GM19099 (cell line): ENCODE results near the gene DAPK2.

Source experiments
- POLR2A ChIP-seq: IDR thresholded peaks from 3 replicates; pipeline ENCODE4 v1.6.1; 2011; ENCODE audit warnings: low read depth; ENCODE audit not compliant: insufficient read length; ENCODE audit errors: extremely low read depth

Gene DAPK2

GRCh38 chr15:64068133-64068532 lies 21.8 kb upstream of the DAPK2 start:
- TF ChIP-seq POLR2A, result no peak

- no peak for TF ChIP-seq POLR2A
Measured at GRCh38 chr15:64067564-64068030, 21.3 kb upstream of the DAPK2 start.

DNA sequence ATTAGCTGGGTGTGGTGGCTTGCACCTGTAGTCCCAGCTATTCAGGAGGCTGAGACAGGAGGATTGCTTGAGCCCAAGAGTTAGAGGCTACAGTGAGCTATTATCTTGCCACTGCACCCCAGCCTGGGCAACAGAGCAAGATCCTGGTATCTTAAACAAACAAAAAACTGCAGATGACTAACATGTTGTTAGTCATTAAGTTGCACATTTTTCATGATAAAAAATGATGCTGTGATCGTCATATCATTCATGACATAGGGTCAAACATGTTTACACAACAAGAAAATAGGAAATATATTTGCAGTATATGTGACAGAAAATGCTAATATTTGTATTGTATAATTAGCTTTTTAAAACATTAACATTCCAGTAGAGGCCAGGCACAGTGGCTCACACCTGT lies 20.2 kb upstream of the DAPK2 start:
- no peak for TF ChIP-seq POLR2A

GRCh38 chr15:64060716-64061115 lies 14.4 kb upstream of the DAPK2 start:
- TF ChIP-seq POLR2A, result no peak

- no peak for TF ChIP-seq POLR2A
Measured at GRCh38 chr15:64058279-64058678, 12.0 kb upstream of the DAPK2 start.

- TF ChIP-seq POLR2A, result no peak
Measured at GRCh38 chr15:64052925-64053491, 6.7 kb upstream of the DAPK2 start.

DNA sequence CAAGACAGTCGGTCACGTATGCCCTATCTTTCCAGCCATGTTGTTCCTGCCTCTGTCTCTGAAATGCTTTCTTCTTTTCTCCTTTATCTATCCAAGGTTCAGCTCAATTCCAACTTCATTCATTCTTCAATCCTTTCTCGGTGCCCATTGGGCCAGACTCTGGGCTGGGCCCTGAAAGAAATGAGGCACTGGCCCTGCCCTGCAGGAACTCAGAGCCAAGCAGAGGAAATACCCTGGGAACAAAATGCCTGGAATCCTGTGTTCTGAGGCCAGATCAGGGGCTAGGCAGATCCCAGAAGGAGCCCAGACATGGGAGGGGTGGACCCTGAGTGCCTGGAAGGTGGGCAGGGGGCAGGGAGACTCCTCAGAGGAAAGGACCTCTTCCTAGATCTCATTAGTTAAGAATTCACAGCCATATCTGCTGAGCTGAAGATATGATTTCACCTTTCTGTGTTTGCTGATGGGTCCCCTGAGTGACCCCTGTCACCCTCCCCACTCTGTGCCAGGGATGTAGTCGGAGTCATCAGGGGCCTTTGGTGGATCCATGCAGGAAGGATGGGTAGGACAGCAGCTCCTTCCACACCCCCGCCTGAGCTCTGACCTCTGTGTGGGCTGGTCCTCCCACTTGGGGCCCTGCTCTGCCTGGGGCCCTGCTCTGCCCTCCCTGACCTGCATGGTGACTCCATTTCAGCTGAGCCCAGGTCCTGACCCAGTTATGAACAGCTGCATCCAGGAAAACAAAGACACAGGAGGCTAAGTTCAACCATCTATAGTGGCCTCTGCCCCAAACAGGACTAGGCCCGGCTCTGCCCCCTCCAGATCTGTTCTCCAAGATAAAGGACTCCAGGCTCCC lies 5.3 kb upstream of the DAPK2 start:
- TF ChIP-seq POLR2A, result no peak

DNA sequence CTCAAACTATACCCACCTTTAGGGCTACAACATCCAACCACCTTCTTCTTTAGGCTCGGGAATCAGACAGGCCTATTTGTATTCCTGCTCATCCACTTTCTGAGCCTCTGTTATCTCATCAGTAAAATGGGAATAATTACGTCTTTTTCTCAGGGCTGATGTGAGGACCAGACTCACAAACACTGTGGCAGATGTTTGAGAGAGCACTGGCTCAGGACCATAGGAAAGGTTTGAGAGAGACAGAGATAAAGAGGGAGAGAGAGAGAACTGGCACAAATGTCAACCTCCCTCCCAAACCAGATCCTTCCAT lies 4.8 kb upstream of the DAPK2 start:
- TF ChIP-seq POLR2A, result no peak

DNA sequence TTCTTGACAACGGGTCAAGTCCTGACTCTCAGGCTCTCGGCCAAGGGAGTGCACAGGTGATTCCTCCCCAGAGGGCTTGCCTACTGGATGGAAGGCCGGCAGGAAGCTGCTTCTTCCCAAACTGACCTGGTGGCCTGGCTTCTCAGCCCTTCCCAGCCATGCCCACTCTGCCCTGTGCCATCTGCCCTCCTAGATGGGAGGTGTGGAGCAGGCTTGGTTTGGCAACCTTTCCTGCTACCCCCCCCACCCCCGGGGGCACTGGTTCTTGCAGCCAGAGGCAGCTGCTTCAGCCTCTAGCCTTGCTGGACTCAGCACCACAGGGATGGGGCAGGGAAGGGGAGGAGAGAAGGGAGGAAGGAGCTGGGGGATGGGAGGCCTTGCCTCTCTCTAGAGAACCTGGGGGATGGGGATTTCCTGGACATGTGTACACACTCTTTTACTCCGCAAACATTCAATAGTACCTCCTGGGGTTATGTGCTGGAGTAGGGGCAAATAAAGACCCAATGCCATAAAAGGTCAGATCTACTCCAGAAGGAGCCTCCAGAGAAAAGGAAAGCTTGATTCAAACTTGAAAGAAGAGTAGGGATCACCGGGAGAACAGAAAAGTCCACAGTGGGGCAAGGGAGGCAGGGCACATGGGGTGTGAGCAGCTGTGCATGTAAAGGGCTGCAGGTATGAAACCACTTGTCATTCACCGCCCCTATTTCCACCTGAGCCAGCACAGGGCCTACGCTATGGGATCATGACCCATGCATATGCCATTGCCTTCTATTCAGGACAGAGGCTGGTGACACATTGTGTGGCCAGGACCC lies 4.2 kb upstream of the DAPK2 start:
- TF ChIP-seq POLR2A, result no peak

- TF ChIP-seq POLR2A, result no peak
Measured at GRCh38 chr15:64048781-64049460, 2.6 kb upstream of the DAPK2 start.

DNA sequence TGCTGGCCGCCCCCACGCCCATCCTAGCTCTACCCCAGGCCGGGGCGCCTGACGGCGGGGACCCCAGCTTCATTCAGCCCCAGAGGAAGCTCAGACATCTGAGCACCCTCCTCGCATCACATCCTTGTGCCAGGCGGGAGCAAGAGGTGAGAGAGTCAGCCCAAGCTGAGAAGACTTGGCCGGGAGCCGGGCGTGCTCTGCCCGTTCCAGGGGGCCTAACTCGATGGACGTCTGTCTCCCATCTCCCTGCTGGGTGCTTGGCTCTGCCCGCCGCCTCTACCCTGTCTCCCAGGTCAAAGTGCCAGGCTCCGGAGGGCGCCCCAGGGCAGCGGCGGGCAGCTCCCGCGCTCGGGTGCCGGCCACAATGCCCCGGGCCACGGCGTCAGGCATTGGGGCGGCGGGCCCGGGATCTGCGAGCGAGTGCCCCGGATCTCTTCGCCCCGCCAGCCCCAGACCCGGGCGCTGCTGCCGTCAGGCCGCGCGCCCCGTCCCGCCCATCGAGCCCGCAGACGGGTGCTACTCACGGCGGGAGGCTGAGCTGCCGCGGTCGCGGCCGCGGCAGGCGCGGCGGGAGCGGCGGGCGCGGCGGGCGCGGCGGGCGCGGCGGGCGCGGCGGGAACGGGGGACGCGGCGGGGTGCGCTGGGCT lies 388 bp downstream of the DAPK2 start:
- no peak for TF ChIP-seq POLR2A

DNA sequence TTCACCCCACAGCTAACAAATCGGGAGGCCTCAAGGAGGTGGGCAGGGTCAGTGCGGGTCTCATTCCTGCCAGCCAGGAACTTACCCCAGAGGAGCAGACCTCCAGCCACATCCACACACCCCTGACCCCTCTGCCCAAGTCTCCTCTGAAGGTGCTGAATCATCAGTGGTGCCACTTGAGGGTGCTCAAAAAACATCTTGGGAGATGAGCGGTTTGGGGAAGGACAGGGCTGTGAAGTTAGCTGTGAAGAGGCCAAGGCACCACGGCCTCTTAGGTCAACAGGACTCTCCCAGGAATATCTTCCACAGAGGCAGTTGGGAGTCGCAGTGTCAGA lies 1.2 kb downstream of the DAPK2 start:
- no peak for TF ChIP-seq POLR2A

DNA sequence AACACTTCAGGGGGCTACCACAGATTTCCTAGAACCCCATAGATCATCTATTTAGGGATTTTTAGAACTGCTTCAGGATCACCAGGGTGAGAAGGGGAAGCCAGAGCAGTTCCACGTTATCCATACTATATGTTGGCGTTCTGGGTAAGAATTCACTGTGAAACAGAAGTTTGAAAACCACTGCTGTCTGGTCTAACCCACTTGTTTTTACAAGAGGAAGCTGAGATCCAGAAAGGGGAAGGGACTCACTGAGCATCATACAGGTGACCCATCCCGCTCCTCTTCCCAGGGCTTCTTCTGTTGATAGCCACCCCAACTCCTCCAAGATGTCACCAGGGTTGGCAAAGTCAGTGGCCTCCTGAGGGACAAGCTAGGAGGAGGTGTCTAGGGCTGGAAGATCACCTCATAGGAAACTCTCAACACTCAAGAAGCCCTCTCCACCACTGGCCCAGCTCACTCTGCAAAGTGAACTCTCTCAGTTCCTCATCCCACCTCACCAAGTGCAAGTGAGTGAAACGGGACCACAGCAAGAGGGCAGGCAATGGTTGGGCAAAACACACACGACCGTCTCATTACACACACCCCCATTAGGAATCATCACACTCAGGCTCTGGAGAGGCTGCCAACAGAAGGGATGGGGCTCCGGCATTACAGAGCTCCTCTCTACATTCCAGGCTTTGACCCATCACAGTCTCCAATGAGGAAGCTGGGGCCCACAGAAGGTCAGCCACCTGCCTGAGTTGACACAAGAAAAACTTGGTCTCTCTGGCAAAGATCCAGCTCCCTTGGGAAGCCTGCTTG lies 1.8 kb downstream of the DAPK2 start:
- no peak for TF ChIP-seq POLR2A

DNA sequence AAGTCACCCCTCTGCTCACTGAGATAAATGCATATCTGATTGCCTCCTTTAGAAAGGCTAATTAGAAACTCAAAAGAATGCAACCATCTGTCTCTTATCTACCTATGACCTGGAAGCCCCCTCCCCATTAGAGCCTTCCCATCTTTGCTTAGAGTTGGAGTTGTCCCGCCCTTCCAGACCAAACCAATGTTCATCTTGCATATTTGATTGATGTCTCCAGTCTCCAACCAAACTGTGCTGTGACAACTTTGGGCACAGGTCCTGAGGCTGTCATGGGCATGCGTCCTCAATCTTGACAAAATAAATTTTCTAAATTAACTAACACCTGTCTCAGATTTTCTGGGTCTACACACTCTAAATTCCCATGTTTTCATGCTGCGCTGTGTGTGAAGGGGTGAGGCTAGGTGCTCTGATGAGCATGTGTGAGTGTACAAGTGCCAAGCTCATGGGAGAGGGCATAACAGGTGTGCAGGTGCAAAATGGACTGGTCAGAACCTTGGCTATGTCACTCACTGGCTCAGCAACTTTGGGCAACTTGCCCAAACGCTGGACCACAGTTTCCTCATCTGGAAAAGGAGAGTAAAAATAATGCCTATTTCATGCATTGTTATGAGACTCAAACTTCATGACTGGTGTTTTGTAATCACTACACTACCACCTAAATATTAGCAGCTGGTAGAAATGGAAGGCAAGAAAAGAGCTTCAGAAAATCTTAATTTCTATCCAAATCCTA lies 7.2 kb downstream of the DAPK2 start:
- TF ChIP-seq POLR2A, result no peak

DNA sequence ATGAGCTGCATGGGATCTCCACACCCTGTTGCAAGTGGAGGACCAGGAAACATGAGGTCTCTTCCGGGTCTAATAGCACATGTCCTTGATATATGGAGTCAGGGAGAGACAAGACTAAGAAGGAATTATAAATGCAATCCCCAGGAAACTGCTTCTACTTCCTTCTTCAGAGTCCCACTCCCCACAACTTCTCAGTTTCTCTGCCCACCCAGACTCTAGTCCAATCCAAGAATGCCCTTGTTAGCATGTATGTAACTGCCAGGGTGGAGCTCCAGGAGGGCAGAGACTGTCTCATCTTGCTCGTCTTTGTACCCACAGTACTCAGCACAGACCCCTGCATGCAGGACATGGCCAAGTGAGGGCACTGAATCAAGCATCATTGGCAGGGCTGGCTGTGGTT lies 8.3 kb downstream of the DAPK2 start:
- no peak for TF ChIP-seq POLR2A
